ENCODE data around the gene ZNF562.

ZNF562 gene

GRCh38 chr19:9644472-9644871, 30.4 kb downstream of the ZNF562 start:
- DNase-seq (ENCODE audit: low read depth in 2 of 2) = no peak

- no peak for DNase-seq (ENCODE audit: low read depth in 2 of 2)
Measured at GRCh38 chr19:9641810-9642209, 33.1 kb downstream of the ZNF562 start.

GRCh38 chr19:9640956-9641355, 33.9 kb downstream of the ZNF562 start:
- DNase-seq (ENCODE audit: low read depth in 2 of 2) = no peak

- DNase-seq (ENCODE audit: low read depth in 2 of 2) = no peak
Measured at GRCh38 chr19:9636018-9636417, 38.9 kb downstream of the ZNF562 start.

- no peak for DNase-seq (ENCODE audit: low read depth in 2 of 2)
Measured at GRCh38 chr19:9627856-9628255, 47.0 kb downstream of the ZNF562 start.

- DNase-seq (ENCODE audit: low read depth in 2 of 2) = no peak
Measured at GRCh38 chr19:9622531-9622930, 52.4 kb downstream of the ZNF562 start.

GRCh38 chr19:9621156-9622037, 53.5 kb downstream of the ZNF562 start, which contains the start of gene ZNF561:
Gene ZNF561, minus strand, starts transcription at chr19:9621232. Its CDS starts 1,776 bp downstream, at chr19:9619456.
- DNase-seq (ENCODE audit: low read depth in 2 of 2) = peak; percentile 78 to 80

GRCh38 chr19:9620842-9621155, 54.1 kb downstream of the ZNF562 start:
- DNase-seq (ENCODE audit: low read depth in 2 of 2) = no peak

GRCh38 chr19:9615844-9616243, 59.1 kb downstream of the ZNF562 start:
- no peak for DNase-seq (ENCODE audit: low read depth in 2 of 2)

GRCh38 chr19:9610484-9611113, 64.3 kb downstream of the ZNF562 start:
- no peak for DNase-seq (ENCODE audit: low read depth in 2 of 2)

GRCh38 chr19:9608912-9609311, 66.0 kb downstream of the ZNF562 start:
- no peak for DNase-seq (ENCODE audit: low read depth in 2 of 2)

GRCh38 chr19:9597027-9597426, 77.9 kb downstream of the ZNF562 start:
- no peak for DNase-seq (ENCODE audit: low read depth in 2 of 2)

Data from stimulated activated CD8-positive, alpha-beta memory T cell treated with anti-CD3 and anti-CD28 coated beads, Interleukin-15, amount 100 ng/mL, for 4 hours (primary cell).